SK-N-SH treated with all-trans-retinoic acid at 6 μM for 48 hours (cell line): ENCODE data around the gene FER1L5.

Source experiments
- ATAC-seq: fragments of 200-7000 bp; cut with Tn5 transposase; 3 replicates; pipeline ENCODE4 v1.9.1; 2020; ENCODE audit warnings: mild to moderate bottlenecking, moderate library complexity
- ARNTL ChIP-seq: fragments of 450-650 bp; formaldehyde crosslinking; IDR thresholded peaks from 2 replicates; pipeline ENCODE4 v1.5.0; 2020; ENCODE audit warnings: low read depth, mild to moderate bottlenecking, moderate library complexity, borderline replicate concordance
- BACH2 ChIP-seq: fragments of 250-450 bp; sonication (Bioruptor Pico); IDR thresholded peaks from 2 replicates; pipeline ENCODE4 v1.9.0; 2021; ENCODE audit warnings: mild to moderate bottlenecking, borderline replicate concordance
- CSDC2 ChIP-seq: fragments of 250-450 bp; sonication (Bioruptor Pico); IDR thresholded peaks from 2 replicates; pipeline ENCODE4 v1.5.0; 2020; ENCODE audit warnings: mild to moderate bottlenecking, moderate library complexity
- ESRRG ChIP-seq: fragments of 250-450 bp; sonication (Bioruptor Pico); IDR thresholded peaks from 2 replicates; pipeline ENCODE4 v1.6.1; 2021; ENCODE audit warnings: mild to moderate bottlenecking
- GLIS3 ChIP-seq: fragments of 250-450 bp; sonication (Bioruptor Pico); IDR thresholded peaks from 2 replicates; pipeline ENCODE4 v1.5.0; 2020; ENCODE audit warnings: mild to moderate bottlenecking, moderate library complexity
- ISL1 ChIP-seq: fragments of 250-450 bp; sonication (Bioruptor Pico); IDR thresholded peaks from 2 replicates; pipeline ENCODE4 v2.1.2; 2022; ENCODE audit warnings: mild to moderate bottlenecking, moderate library complexity
- OSR1 ChIP-seq: fragments of 250-450 bp; sonication (Bioruptor Pico); IDR thresholded peaks from 2 replicates; pipeline ENCODE4 v1.8.0; 2022; ENCODE audit warnings: moderate library complexity, mild to moderate bottlenecking, inconsistent platforms
- PPARA ChIP-seq: fragments of 250-450 bp; sonication (Bioruptor Pico); IDR thresholded peaks from 2 replicates; pipeline ENCODE4 v1.5.0; 2020; ENCODE audit warnings: mild to moderate bottlenecking, borderline replicate concordance
- RARB ChIP-seq: fragments of 250-450 bp; sonication (Bioruptor Pico); IDR thresholded peaks from 2 replicates; pipeline ENCODE4 v1.8.0; 2021; ENCODE audit warnings: mild to moderate bottlenecking, moderate library complexity
- SNAI2 ChIP-seq: fragments of 250-450 bp; sonication (Bioruptor Pico); IDR thresholded peaks from 2 replicates; pipeline ENCODE4 v1.5.0; 2020; ENCODE audit warnings: mild to moderate bottlenecking, moderate library complexity
- TCF4 ChIP-seq: fragments of 250-450 bp; sonication (Bioruptor Pico); IDR thresholded peaks from 2 replicates; pipeline ENCODE4 v1.8.0; 2021; ENCODE audit warnings: mild to moderate bottlenecking, moderate library complexity, borderline replicate concordance
- TOX ChIP-seq: fragments of 250-450 bp; sonication (Bioruptor Pico); IDR thresholded peaks from 2 replicates; pipeline ENCODE4 v1.8.0; 2021; ENCODE audit warnings: mild to moderate bottlenecking, moderate library complexity, borderline replicate concordance
- TSHZ2 ChIP-seq: fragments of 250-450 bp; sonication (Bioruptor Pico); IDR thresholded peaks from 2 replicates; pipeline ENCODE4 v1.5.0; 2020; ENCODE audit warnings: mild to moderate bottlenecking, moderate library complexity
- ZC3H10 ChIP-seq: fragments of 250-450 bp; sonication (Bioruptor Pico); IDR thresholded peaks from 2 replicates; pipeline ENCODE4 v1.5.1; 2021; ENCODE audit warnings: mild to moderate bottlenecking, moderate library complexity
- ZFP30 ChIP-seq: fragments of 450-650 bp; formaldehyde crosslinking; IDR thresholded peaks from 2 replicates; pipeline ENCODE4 v1.5.0; 2022; ENCODE audit warnings: mild to moderate bottlenecking, moderate library complexity
- ZNF565 ChIP-seq: fragments of 450-650 bp; formaldehyde crosslinking; conservative IDR thresholded peaks from 2 replicates; pipeline ENCODE4 v1.5.0; 2020; ENCODE audit warnings: low read depth, mild to moderate bottlenecking, moderate library complexity
- ZNF8 ChIP-seq: fragments of 450-650 bp; formaldehyde crosslinking; IDR thresholded peaks from 2 replicates; pipeline ENCODE4 v1.5.0; 2020; ENCODE audit warnings: mild to moderate bottlenecking, moderate library complexity
- TF ChIP-seq, protein P1 (sequence below): fragments of 250-450 bp; sonication (Bioruptor Pico); IDR thresholded peaks from 2 replicates; pipeline ENCODE4 v1.5.1; 2020; ENCODE audit warnings: low read depth, mild to moderate bottlenecking, moderate library complexity
- TF ChIP-seq, protein P2 (sequence below): fragments of 250-450 bp; sonication (Bioruptor Pico); IDR thresholded peaks from 2 replicates; pipeline ENCODE4 v1.5.1; 2021; ENCODE audit warnings: mild to moderate bottlenecking, moderate library complexity
- TF ChIP-seq, protein P3 (sequence below): fragments of 250-450 bp; sonication (Bioruptor Pico); IDR thresholded peaks from 2 replicates; pipeline ENCODE4 v1.8.0; 2021; ENCODE audit warnings: low read depth, mild to moderate bottlenecking, moderate library complexity, borderline replicate concordance

FER1L5 gene

DNA sequence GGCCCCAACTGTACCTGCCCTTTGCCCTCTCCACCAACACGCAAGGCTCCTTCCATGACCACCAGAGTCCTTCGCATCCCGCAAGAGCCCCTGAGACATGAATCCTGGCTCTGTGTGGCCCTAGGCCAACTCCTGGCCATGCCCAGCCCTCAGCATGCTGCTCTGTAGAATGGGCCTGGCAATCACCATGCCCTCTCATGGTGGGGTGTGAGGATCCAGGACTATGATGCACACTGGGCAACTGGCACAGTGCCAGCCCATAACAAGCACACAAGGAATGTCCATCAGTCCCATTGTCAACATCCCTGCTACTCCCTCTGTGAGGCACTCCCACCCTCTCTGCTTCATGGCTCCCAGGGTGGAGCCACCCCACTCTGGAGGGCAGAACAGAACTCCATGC, 44.7 kb downstream of the FER1L5 start:
- TF ChIP-seq BACH2 (CRISPR knock-in tag), result no peak
- no peak for TF ChIP-seq PPARA (CRISPR knock-in tag)
- TF ChIP-seq RARB (CRISPR knock-in tag), result no peak
- no peak for TF ChIP-seq ZNF565 (CRISPR knock-in tag)
- no peak for TF ChIP-seq TCF4 (CRISPR knock-in tag)
- TF ChIP-seq ZFP30 (CRISPR knock-in tag), result no peak
- TF ChIP-seq, protein P1, sequence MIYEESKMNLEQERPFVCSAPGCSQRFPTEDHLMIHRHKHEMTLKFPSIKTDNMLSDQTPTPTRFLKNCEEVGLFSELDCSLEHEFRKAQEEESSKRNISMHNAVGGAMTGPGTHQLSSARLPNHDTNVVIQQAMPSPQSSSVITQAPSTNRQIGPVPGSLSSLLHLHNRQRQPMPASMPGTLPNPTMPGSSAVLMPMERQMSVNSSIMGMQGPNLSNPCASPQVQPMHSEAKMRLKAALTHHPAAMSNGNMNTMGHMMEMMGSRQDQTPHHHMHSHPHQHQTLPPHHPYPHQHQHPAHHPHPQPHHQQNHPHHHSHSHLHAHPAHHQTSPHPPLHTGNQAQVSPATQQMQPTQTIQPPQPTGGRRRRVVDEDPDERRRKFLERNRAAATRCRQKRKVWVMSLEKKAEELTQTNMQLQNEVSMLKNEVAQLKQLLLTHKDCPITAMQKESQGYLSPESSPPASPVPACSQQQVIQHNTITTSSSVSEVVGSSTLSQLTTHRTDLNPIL (CRISPR knock-in tag), result no peak
- TF ChIP-seq, protein P2, sequence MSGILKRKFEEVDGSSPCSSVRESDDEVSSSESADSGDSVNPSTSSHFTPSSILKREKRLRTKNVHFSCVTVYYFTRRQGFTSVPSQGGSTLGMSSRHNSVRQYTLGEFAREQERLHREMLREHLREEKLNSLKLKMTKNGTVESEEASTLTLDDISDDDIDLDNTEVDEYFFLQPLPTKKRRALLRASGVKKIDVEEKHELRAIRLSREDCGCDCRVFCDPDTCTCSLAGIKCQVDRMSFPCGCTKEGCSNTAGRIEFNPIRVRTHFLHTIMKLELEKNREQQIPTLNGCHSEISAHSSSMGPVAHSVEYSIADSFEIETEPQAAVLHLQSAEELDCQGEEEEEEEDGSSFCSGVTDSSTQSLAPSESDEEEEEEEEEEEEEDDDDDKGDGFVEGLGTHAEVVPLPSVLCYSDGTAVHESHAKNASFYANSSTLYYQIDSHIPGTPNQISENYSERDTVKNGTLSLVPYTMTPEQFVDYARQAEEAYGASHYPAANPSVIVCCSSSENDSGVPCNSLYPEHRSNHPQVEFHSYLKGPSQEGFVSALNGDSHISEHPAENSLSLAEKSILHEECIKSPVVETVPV (CRISPR knock-in tag), result no peak
- no peak for TF ChIP-seq ZC3H10 (CRISPR knock-in tag)
- no peak for TF ChIP-seq ESRRG (CRISPR knock-in tag)
- TF ChIP-seq GLIS3 (CRISPR knock-in tag), result no peak
- no peak for TF ChIP-seq CSDC2 (CRISPR knock-in tag)
- no peak for TF ChIP-seq ISL1 (CRISPR knock-in tag)
- TF ChIP-seq ARNTL (CRISPR knock-in tag), result no peak
- TF ChIP-seq, protein P3, sequence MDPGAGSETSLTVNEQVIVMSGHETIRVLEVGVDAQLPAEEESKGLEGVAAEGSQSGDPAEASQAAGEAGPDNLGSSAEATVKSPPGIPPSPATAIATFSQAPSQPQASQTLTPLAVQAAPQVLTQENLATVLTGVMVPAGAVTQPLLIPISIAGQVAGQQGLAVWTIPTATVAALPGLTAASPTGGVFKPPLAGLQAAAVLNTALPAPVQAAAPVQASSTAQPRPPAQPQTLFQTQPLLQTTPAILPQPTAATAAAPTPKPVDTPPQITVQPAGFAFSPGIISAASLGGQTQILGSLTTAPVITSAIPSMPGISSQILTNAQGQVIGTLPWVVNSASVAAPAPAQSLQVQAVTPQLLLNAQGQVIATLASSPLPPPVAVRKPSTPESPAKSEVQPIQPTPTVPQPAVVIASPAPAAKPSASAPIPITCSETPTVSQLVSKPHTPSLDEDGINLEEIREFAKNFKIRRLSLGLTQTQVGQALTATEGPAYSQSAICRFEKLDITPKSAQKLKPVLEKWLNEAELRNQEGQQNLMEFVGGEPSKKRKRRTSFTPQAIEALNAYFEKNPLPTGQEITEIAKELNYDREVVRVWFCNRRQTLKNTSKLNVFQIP (CRISPR knock-in tag), result no peak
- ATAC-seq, result no peak

GRCh38 chr2:96687711-96688640, 45.4 kb downstream of the FER1L5 start:
- no peak for ATAC-seq
- TF ChIP-seq TSHZ2 (CRISPR knock-in tag), result no peak
- no peak for TF ChIP-seq ZNF565 (CRISPR knock-in tag)
- TF ChIP-seq ZNF8 (CRISPR knock-in tag), result no peak
- TF ChIP-seq, protein P1 (CRISPR knock-in tag), result no peak
- TF ChIP-seq ESRRG (CRISPR knock-in tag), result no peak
- TF ChIP-seq BACH2 (CRISPR knock-in tag), result no peak
- no peak for TF ChIP-seq TCF4 (CRISPR knock-in tag)
- TF ChIP-seq TOX, result no peak
- no peak for TF ChIP-seq SNAI2 (CRISPR knock-in tag)
- no peak for TF ChIP-seq OSR1 (CRISPR knock-in tag)
- no peak for TF ChIP-seq CSDC2 (CRISPR knock-in tag)
- TF ChIP-seq, protein P3 (CRISPR knock-in tag), result no peak
- TF ChIP-seq, protein P2 (CRISPR knock-in tag), result no peak
- no peak for TF ChIP-seq PPARA (CRISPR knock-in tag)
